ENCODE results near the gene GMDS.

The GMDS gene

DNA sequence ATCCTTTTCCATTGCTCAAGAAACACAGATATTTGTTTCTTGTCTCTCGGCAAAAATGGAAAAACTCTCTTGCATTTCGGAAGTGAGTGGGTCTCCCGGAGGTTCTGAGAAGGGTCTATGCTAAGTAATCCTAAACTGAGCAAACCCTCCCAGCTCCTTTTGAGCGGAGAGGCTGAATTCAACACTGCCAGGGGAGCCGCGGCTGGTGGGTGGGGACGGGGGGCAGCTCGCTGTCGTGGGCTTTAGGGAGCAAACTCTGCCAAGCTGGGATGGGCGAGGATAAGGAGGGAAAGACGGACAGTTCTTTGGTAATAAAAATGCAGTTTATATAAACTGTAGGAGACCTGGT lies 424.3 kb downstream of the GMDS start:
- H3K4me3 ChIP-seq (ENCODE audit: low read length in 2 of 2): no peak overlapping the region
- no peaks in the 10 kb centered on the region for H3K27me3 ChIP-seq (ENCODE audit: control insufficient read depth in 2 of 2, insufficient read depth in 2 of 2, low read length in 2 of 2)
- no peak overlapping the region for H3K27ac ChIP-seq (ENCODE audit: low read depth in 2 of 2, low read length in 2 of 2)
- peaks cover 0 to 8% of the 10 kb centered on the region in 2 donors for H3K4me1 ChIP-seq (ENCODE audit: control insufficient read depth in 2 of 2, insufficient read depth in 2 of 2, low read length in 2 of 2)
- H3K9me3 ChIP-seq (ENCODE audit: control insufficient read depth in 2 of 2, low read length in 2 of 2): no peaks in the 10 kb centered on the region
- no peak overlapping the region for H3K9ac ChIP-seq (ENCODE audit: low read depth in 1 of 2, low read length in 2 of 2)
- H3K36me3 ChIP-seq (ENCODE audit: control insufficient read depth in 2 of 2, insufficient read depth in 2 of 2, low read length in 2 of 2): no peaks in the 10 kb centered on the region

GRCh38 chr6:1820714-1821113 lies 424.7 kb downstream of the GMDS start:
- Histone ChIP-seq H3K27me3 (ENCODE audit: control insufficient read depth in 2 of 2, insufficient read depth in 2 of 2, low read length in 2 of 2) (no peaks in the 10 kb centered on the region), H3K27ac (ENCODE audit: low read depth in 2 of 2, low read length in 2 of 2) (no peak overlapping the region), H3K9me3 (ENCODE audit: control insufficient read depth in 2 of 2, low read length in 2 of 2) (no peaks in the 10 kb centered on the region), H3K4me3 (ENCODE audit: low read length in 2 of 2) (no peak overlapping the region), H3K9ac (ENCODE audit: low read depth in 1 of 2, low read length in 2 of 2) (no peak overlapping the region), H3K4me1 (ENCODE audit: control insufficient read depth in 2 of 2, insufficient read depth in 2 of 2, low read length in 2 of 2) (peaks cover 0 to 8% of the 10 kb centered on the region in 2 donors), H3K36me3 (ENCODE audit: control insufficient read depth in 2 of 2, insufficient read depth in 2 of 2, low read length in 2 of 2) (no peaks in the 10 kb centered on the region)

DNA sequence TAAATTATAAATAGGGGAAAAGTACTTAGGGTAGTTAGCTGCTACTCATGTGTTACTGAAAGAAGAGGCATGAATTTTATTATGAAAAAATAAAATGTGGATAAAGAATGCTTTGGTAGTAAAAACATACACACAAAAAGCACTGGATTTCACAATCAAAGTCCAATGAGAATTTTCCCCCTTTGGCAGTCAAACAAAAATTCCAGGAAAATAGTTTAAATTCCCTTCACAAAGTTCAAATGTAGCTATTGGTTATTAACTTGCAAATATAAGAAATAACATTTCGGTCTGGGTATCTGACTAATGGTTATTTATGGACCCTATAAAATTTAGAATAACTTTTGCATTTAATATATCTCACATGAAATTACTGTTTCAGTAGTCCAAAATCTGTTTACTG lies 425.2 kb downstream of the GMDS start:
- no peaks in the 10 kb centered on the region for H3K36me3 ChIP-seq (ENCODE audit: control insufficient read depth in 2 of 2, insufficient read depth in 2 of 2, low read length in 2 of 2)
- H3K4me3 ChIP-seq (ENCODE audit: low read length in 2 of 2): no peak overlapping the region
- no peak overlapping the region for H3K27ac ChIP-seq (ENCODE audit: low read depth in 2 of 2, low read length in 2 of 2)
- peaks cover 0 to 8% of the 10 kb centered on the region in 2 donors for H3K4me1 ChIP-seq (ENCODE audit: control insufficient read depth in 2 of 2, insufficient read depth in 2 of 2, low read length in 2 of 2)
- H3K27me3 ChIP-seq (ENCODE audit: control insufficient read depth in 2 of 2, insufficient read depth in 2 of 2, low read length in 2 of 2): no peaks in the 10 kb centered on the region
- H3K9me3 ChIP-seq (ENCODE audit: control insufficient read depth in 2 of 2, low read length in 2 of 2): no peaks in the 10 kb centered on the region
- no peak overlapping the region for H3K9ac ChIP-seq (ENCODE audit: low read depth in 1 of 2, low read length in 2 of 2)

GRCh38 chr6:1819007-1819406 lies 426.4 kb downstream of the GMDS start:
- Histone ChIP-seq H3K4me1 (ENCODE audit: control insufficient read depth in 2 of 2, insufficient read depth in 2 of 2, low read length in 2 of 2) (peaks cover 0 to 8% of the 10 kb centered on the region in 2 donors), H3K9ac (ENCODE audit: low read depth in 1 of 2, low read length in 2 of 2) (no peak overlapping the region), H3K36me3 (ENCODE audit: control insufficient read depth in 2 of 2, insufficient read depth in 2 of 2, low read length in 2 of 2) (no peaks in the 10 kb centered on the region), H3K4me3 (ENCODE audit: low read length in 2 of 2) (no peak overlapping the region), H3K27me3 (ENCODE audit: control insufficient read depth in 2 of 2, insufficient read depth in 2 of 2, low read length in 2 of 2) (no peaks in the 10 kb centered on the region), H3K9me3 (ENCODE audit: control insufficient read depth in 2 of 2, low read length in 2 of 2) (no peaks in the 10 kb centered on the region), H3K27ac (ENCODE audit: low read depth in 2 of 2, low read length in 2 of 2) (no peak overlapping the region)

DNA sequence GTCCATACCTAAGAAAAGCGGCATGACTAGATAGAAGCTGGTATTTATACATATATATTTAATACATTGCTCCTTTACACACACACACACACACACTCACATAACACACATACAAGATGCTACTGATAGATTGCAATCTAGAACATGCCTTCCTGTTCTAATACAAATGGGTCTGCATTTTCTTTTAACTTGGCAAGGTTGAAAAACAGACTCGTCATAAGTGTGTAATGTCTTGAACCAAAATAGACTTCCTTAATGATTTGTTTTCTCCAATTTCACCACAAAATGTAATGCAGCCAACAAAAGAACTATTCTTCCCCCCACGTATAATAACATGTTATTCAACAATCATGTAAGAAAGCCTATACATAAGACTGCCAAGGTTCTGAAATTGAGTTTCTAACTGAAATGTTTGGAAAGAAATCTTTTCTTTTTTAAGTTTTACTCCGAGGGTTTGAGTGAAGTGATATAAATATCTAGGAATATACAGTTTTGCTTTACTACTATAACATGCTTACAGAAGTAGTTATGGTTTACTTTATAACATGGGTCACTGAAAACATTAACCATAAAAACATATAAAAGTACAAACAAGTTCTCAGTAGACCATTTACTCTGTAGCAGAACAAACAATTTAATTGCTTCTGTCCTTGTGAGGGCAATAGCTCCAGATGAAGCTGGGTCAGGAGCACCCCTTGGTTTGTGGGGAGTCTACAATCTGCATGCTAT lies 428.2 kb downstream of the GMDS start:
- Histone ChIP-seq H3K27ac (ENCODE audit: low read depth in 2 of 2, low read length in 2 of 2) (no peak overlapping the region), H3K4me1 (ENCODE audit: control insufficient read depth in 2 of 2, insufficient read depth in 2 of 2, low read length in 2 of 2) (peaks cover 0 to 8% of the 10 kb centered on the region in 2 donors), H3K9me3 (ENCODE audit: control insufficient read depth in 2 of 2, low read length in 2 of 2) (no peaks in the 10 kb centered on the region), H3K9ac (ENCODE audit: low read depth in 1 of 2, low read length in 2 of 2) (no peak overlapping the region), H3K4me3 (ENCODE audit: low read length in 2 of 2) (no peak overlapping the region), H3K36me3 (ENCODE audit: control insufficient read depth in 2 of 2, insufficient read depth in 2 of 2, low read length in 2 of 2) (no peaks in the 10 kb centered on the region), H3K27me3 (ENCODE audit: control insufficient read depth in 2 of 2, insufficient read depth in 2 of 2, low read length in 2 of 2) (no peaks in the 10 kb centered on the region)

DNA sequence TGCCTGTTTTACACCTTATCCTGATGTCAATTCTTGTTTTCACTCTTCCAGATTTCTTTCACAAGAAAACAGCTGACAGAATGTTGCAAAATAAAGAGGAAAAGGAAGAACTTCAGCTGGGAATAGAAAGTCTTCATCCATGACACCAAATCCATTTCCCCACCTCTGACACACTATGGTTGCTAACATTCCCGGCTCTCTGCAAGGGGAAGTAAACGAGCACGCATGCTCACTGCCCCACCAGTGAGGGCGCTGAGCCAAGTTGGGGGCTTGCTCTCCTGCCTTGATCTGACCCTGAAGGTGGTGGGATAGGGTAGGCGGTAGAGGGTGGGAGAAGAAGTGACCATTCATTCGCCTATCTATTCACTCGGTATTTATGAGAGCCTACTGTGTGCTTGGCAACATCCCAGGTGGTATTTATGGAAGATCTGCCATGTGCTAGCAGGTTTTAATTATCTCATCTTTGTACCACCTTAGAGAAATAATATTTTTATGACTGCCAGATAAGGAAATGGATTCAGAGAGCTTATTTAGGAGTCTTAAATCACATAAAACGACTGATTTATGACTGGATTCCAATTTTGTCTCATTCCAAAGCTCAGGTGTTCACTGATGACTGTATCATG lies 429.5 kb downstream of the GMDS start:
- no peaks in the 10 kb centered on the region for H3K36me3 ChIP-seq (ENCODE audit: control insufficient read depth in 2 of 2, insufficient read depth in 2 of 2, low read length in 2 of 2)
- no peak overlapping the region for H3K27ac ChIP-seq (ENCODE audit: low read depth in 2 of 2, low read length in 2 of 2)
- H3K27me3 ChIP-seq (ENCODE audit: control insufficient read depth in 2 of 2, insufficient read depth in 2 of 2, low read length in 2 of 2): no peaks in the 10 kb centered on the region
- no peak overlapping the region for H3K4me3 ChIP-seq (ENCODE audit: low read length in 2 of 2)
- H3K9me3 ChIP-seq (ENCODE audit: control insufficient read depth in 2 of 2, low read length in 2 of 2): no peaks in the 10 kb centered on the region
- peaks cover 0 to 8% of the 10 kb centered on the region in 2 donors for H3K4me1 ChIP-seq (ENCODE audit: control insufficient read depth in 2 of 2, insufficient read depth in 2 of 2, low read length in 2 of 2)
- H3K9ac ChIP-seq (ENCODE audit: low read depth in 1 of 2, low read length in 2 of 2): no peak overlapping the region

GRCh38 chr6:1814279-1814678 lies 431.1 kb downstream of the GMDS start:
- no peaks in the 10 kb centered on the region for H3K36me3 ChIP-seq (ENCODE audit: control insufficient read depth in 2 of 2, insufficient read depth in 2 of 2, low read length in 2 of 2)
- no peak overlapping the region for H3K4me3 ChIP-seq (ENCODE audit: low read length in 2 of 2)
- no peak overlapping the region for H3K27ac ChIP-seq (ENCODE audit: low read depth in 2 of 2, low read length in 2 of 2)
- no peaks in the 10 kb centered on the region for H3K27me3 ChIP-seq (ENCODE audit: control insufficient read depth in 2 of 2, insufficient read depth in 2 of 2, low read length in 2 of 2)
- no peaks in the 10 kb centered on the region for H3K9me3 ChIP-seq (ENCODE audit: control insufficient read depth in 2 of 2, low read length in 2 of 2)
- H3K9ac ChIP-seq (ENCODE audit: low read depth in 1 of 2, low read length in 2 of 2): no peak overlapping the region
- peaks cover 0 to 8% of the 10 kb centered on the region in 2 donors for H3K4me1 ChIP-seq (ENCODE audit: control insufficient read depth in 2 of 2, insufficient read depth in 2 of 2, low read length in 2 of 2)

- Histone ChIP-seq H3K27ac (ENCODE audit: low read depth in 2 of 2, low read length in 2 of 2) (no peak overlapping the region), H3K9me3 (ENCODE audit: control insufficient read depth in 2 of 2, low read length in 2 of 2) (no peaks in the 10 kb centered on the region), H3K27me3 (ENCODE audit: control insufficient read depth in 2 of 2, insufficient read depth in 2 of 2, low read length in 2 of 2) (no peaks in the 10 kb centered on the region), H3K4me3 (ENCODE audit: low read length in 2 of 2) (no peak overlapping the region), H3K4me1 (ENCODE audit: control insufficient read depth in 2 of 2, insufficient read depth in 2 of 2, low read length in 2 of 2) (peaks cover 0 to 3% of the 10 kb centered on the region in 2 donors), H3K9ac (ENCODE audit: low read depth in 1 of 2, low read length in 2 of 2) (no peak overlapping the region), H3K36me3 (ENCODE audit: control insufficient read depth in 2 of 2, insufficient read depth in 2 of 2, low read length in 2 of 2) (no peaks in the 10 kb centered on the region)
Observed at GRCh38 chr6:1812487-1812886, 432.9 kb downstream of the GMDS start.

DNA sequence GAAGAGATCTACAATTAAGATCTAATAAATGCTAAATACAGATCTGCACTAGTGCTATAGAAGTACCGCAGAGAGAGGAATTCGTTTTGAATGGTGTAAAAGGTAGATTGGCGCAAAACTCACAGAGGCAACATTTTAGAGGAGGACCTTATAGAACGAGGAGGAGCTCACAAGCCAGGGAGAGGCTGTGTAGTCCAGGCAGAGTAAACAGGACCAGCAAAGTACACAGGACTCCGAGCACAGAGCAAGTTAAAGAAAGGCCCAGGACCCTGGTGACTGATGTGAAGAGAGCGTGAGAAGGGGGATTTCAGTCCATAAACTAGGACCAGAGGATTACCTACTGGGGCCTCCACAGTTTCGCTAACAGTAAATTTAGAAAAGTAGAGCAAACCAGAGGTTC lies 433.4 kb downstream of the GMDS start:
- Histone ChIP-seq H3K4me3 (ENCODE audit: low read length in 2 of 2) (no peak overlapping the region), H3K4me1 (ENCODE audit: control insufficient read depth in 2 of 2, insufficient read depth in 2 of 2, low read length in 2 of 2) (peaks cover 0 to under 1% of the 10 kb centered on the region in 2 donors), H3K27ac (ENCODE audit: low read depth in 2 of 2, low read length in 2 of 2) (no peak overlapping the region), H3K36me3 (ENCODE audit: control insufficient read depth in 2 of 2, insufficient read depth in 2 of 2, low read length in 2 of 2) (no peaks in the 10 kb centered on the region), H3K9ac (ENCODE audit: low read depth in 1 of 2, low read length in 2 of 2) (no peak overlapping the region), H3K9me3 (ENCODE audit: control insufficient read depth in 2 of 2, low read length in 2 of 2) (no peaks in the 10 kb centered on the region), H3K27me3 (ENCODE audit: control insufficient read depth in 2 of 2, insufficient read depth in 2 of 2, low read length in 2 of 2) (no peaks in the 10 kb centered on the region)

DNA sequence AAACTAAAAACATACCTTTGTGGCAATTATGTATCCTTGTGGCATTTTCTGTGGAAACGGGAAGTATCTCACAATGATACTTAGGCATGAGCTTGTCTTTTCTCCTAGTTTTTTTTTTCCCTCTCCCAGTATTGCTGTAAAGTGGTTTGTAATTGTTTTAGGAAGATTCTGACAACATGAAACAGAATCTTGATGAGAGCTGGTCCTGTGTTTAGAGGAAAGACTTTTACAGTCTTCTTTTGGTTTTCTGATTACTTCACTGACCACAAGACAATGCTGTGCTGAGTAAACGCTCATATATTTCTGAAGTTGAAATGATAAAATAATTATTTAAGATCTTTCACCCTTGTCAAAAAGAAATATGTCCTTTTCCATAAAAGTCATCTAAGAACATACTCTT lies 434.5 kb downstream of the GMDS start:
- H3K27ac ChIP-seq (ENCODE audit: low read depth in 2 of 2, low read length in 2 of 2): no peak overlapping the region
- H3K9ac ChIP-seq (ENCODE audit: low read depth in 1 of 2, low read length in 2 of 2): no peak overlapping the region
- H3K36me3 ChIP-seq (ENCODE audit: control insufficient read depth in 2 of 2, insufficient read depth in 2 of 2, low read length in 2 of 2): no peaks in the 10 kb centered on the region
- no peaks in the 10 kb centered on the region for H3K9me3 ChIP-seq (ENCODE audit: control insufficient read depth in 2 of 2, low read length in 2 of 2)
- H3K4me3 ChIP-seq (ENCODE audit: low read length in 2 of 2): no peak overlapping the region
- no peaks in the 10 kb centered on the region for H3K4me1 ChIP-seq (ENCODE audit: control insufficient read depth in 2 of 2, insufficient read depth in 2 of 2, low read length in 2 of 2)
- no peaks in the 10 kb centered on the region for H3K27me3 ChIP-seq (ENCODE audit: control insufficient read depth in 2 of 2, insufficient read depth in 2 of 2, low read length in 2 of 2)
